NB4 (cell line): ENCODE measurements around the gene STX12.

Source experiments
- CTCF ChIP-seq: IDR thresholded peaks from one replicate; pipeline ENCODE4 v1.5.1; 2012; ENCODE audit warnings: low read depth, low read length
- POLR2A ChIP-seq: IDR thresholded peaks from 2 replicates; pipeline ENCODE4 v1.6.1; 2011; ENCODE audit warnings: mild to moderate bottlenecking; ENCODE audit not compliant: insufficient read length; ENCODE audit errors: extremely low read depth

GRCh38 chr1:27821761-27822315, 48.8 kb downstream of the STX12 start:
- no peak for TF ChIP-seq CTCF
- TF ChIP-seq POLR2A: no peak
